GM19193 (cell line): ENCODE data around the gene TCF12.

ENCODE experiments used
- POLR2A ChIP-seq: IDR thresholded peaks from 4 replicates; pipeline ENCODE4 v1.6.1; 2011; ENCODE audit not compliant: insufficient read depth, insufficient read length; ENCODE audit errors: extremely low read depth

TCF12 gene

GRCh38 chr15:57205996-57206395 is 287.6 kb downstream of the TCF12 start:
- no peak for TF ChIP-seq POLR2A

GRCh38 chr15:57213862-57214261 is 295.4 kb downstream of the TCF12 start:
- no peak for TF ChIP-seq POLR2A

- no peak for TF ChIP-seq POLR2A
These were observed 296.9 kb downstream of the TCF12 start for GRCh38 chr15:57215326-57215725.

DNA sequence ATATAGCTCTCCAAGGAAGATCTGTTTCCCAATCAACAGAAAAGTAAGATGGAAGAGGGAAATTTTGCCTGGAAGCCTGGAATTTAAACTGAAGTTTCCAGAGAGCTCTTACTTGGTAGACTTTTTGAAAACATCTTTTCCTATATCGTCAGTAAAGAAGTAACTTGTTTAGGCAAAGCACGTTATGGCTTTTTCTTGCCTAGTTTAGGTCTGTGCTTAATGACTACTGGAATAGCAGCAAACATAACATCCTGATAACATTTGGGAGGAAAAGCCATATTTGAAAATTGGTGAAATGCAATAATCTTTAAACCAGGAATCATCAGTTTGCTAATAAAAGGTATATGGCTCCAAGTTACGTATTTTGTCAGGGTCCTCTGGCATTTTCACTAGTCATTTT is 297.4 kb downstream of the TCF12 start:
- TF ChIP-seq POLR2A = no peak

DNA sequence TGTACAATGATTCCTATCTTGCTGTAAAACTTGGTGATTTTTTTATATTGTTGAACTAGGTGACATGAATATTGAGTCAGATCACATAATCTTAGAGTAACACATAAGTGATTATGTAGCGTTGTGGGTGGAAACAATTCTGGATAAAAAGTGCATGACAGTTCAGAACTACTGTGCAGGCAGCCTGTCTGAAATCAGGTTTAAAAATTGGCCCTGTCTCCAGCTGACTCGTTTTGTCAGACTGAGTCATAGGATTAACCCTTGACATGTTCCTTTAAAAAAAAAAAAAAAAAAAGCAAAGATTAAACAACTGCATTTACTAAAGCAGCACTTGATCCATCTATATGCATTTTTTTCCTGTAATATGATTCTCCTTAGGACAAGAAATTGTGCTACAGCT is 297.8 kb downstream of the TCF12 start:
- no peak for TF ChIP-seq POLR2A

DNA sequence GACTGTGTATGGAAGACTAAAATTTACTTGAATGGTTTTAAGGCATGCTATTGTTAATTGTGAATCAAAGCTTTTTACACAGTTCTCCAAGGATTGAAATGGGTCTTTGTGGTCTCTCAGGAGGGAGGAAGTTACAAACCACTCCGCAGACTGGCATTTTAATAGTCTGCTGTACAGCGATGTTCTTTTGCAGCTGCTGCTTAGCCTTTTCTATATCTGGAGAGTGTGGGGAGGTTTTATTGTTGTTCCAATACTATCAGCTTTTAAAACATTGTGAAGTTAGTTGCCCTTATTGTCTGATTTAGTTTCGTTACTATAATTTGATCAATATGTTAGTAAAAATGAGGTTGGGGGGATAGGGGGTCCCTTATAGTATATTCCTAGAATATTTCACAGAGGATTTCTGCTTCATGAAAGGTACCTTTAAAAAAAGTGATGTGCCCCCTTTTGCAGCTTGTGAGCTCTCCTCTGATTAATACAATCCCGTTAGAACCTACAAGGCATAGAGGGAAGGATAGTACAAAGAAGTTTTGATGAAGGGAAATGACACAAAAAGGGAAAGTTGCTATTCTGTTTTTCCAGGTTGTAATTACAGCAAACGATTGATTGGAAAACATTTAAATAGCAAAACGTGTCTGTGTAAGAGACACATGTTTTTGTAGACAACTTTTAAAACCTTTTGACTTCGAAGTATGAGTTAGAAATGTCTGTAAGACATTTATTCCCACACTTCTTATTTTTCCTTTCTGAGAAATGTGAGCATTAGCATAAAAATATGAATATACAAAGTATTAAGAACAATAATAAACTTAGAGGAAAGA is 299.5 kb downstream of the TCF12 start:
- TF ChIP-seq POLR2A = no peak

GRCh38 chr15:57218826-57219576 is 300.6 kb downstream of the TCF12 start:
- no peak for TF ChIP-seq POLR2A

GRCh38 chr15:57220205-57220604 is 301.8 kb downstream of the TCF12 start:
- TF ChIP-seq POLR2A = no peak

DNA sequence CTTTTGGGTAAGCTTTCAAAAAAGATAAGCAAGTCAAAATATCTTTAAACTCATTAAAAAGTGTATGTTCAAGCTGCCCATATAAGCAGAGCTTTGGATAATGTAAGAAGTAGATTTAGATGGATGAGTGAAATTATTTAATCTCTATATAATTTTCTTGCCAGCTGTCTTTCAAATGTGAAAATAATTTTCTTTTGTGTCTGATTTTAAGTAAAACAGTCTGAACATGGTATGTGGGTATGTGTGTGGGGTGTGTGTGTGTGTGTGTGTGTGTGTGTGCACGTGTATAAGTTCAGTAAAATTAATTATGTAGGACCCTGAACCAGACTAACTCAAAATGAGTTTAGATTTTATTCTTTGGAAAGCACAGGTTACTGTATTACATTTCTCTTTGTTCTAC is 302.7 kb downstream of the TCF12 start:
- no peak for TF ChIP-seq POLR2A

GRCh38 chr15:57223345-57223744 is 304.9 kb downstream of the TCF12 start:
- no peak for TF ChIP-seq POLR2A

GRCh38 chr15:57223887-57224286 is 305.4 kb downstream of the TCF12 start:
- TF ChIP-seq POLR2A = no peak

GRCh38 chr15:57224664-57225063 is 306.2 kb downstream of the TCF12 start:
- no peak for TF ChIP-seq POLR2A

DNA sequence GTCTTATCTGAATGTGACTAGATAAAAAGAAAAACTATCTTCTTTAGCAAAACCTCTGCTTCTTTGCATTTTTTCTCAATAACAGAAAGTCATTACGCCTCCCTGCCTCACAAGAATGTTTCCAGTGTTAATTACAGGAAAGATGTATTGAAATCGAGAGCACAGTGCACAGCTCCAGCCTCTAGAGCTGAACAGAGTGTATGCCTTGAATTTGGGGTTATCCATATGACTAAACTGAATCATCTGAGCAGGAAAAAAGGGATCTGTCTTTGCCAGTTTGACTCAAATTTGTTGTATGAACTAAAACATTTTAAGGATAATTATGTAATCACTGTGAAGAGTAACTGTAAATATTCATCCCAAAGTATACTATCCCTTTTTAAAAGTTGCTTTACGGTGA is 308.7 kb downstream of the TCF12 start:
- TF ChIP-seq POLR2A = no peak

- no peak for TF ChIP-seq POLR2A
These were observed 309.5 kb downstream of the TCF12 start for GRCh38 chr15:57227899-57228298.

- TF ChIP-seq POLR2A = no peak
These were observed 310.0 kb downstream of the TCF12 start for GRCh38 chr15:57228395-57228794.

DNA sequence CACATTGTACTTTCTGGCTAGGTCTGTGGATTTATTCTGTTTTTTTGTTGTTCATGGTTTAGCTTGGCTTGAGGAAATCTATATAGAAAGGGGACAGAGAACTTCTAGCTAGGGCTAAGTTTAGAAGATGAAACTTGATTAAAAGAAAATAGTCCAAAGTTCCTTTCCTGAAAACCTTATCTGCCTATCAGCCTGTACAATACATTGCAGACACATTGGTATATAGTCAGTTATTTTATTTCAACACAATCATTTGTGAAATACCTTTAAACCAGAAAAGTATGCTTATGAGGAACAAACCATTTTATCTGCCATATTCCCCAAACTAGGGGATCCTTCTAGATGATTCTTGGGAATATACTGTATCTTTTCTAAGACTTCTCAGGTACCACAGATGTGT is 310.6 kb downstream of the TCF12 start:
- TF ChIP-seq POLR2A = no peak
